WTC11 (cell line): ENCODE measurements around the gene NPSR1. TPM values are rescaled to one million over a fixed set of nuclear protein-coding genes. Genes with fewer than 3 reads are reported as not detected.

Experiments used
- ATAC-seq: fragments of 200-7000 bp; cut with Tn5 transposase; 2 replicates; pipeline ENCODE4 v1.10.0; 2021; ENCODE audit warnings: mild to moderate bottlenecking, moderate library complexity
- CTCF ChIA-PET: fragments of 300-600 bp; sonication (Branson Sonifier 250); formaldehyde crosslinking; loops from one replicate; lab custom pipeline; 2021; ENCODE audit warnings: antibody characterized with exemption; lab: Charles Lee
- POLR2A ChIA-PET: fragments of 350-600 bp; sonication (Branson Sonifier 250); formaldehyde crosslinking; loops from one replicate; lab custom pipeline; 2021; ENCODE audit warnings: antibody characterized with exemption; lab: Charles Lee
- DNase-seq: peaks from one replicate; pipeline ENCODE4 v3.0.0; 2021; ENCODE audit warnings: low spot score
- H3K27ac Mint-ChIP-seq: 2 replicates; pipeline ENCODE4 v1.8.0; 2021; ENCODE audit warnings: mixed read lengths
- H3K27me3 Mint-ChIP-seq: 2 replicates; pipeline ENCODE4 v1.8.0; 2021; ENCODE audit warnings: low read depth, mild to moderate bottlenecking, moderate library complexity, mixed read lengths
- H3K36me3 Mint-ChIP-seq: 2 replicates; pipeline ENCODE4 v1.8.0; 2021; ENCODE audit warnings: mixed read lengths
- H3K4me1 Mint-ChIP-seq: 2 replicates; pipeline ENCODE4 v1.8.0; 2022; ENCODE audit warnings: mixed read lengths
- H3K4me3 Mint-ChIP-seq: 2 replicates; pipeline ENCODE4 v1.8.0; 2021; ENCODE audit warnings: mild to moderate bottlenecking, moderate library complexity, mixed read lengths
- H3K9me3 Mint-ChIP-seq: 2 replicates; pipeline ENCODE4 v1.8.0; 2021; ENCODE audit warnings: mixed read lengths
- CREM ChIP-seq: sonication (generic); formaldehyde crosslinking; IDR thresholded peaks from 2 replicates; pipeline ENCODE4 v1.8.1; 2022; ENCODE audit warnings: mild to moderate bottlenecking, missing genetic modification reagents, moderate library complexity
- JUN ChIP-seq: sonication (generic); formaldehyde crosslinking; IDR thresholded peaks from 2 replicates; pipeline ENCODE4 v1.8.0; 2023; ENCODE audit warnings: mild to moderate bottlenecking, missing genetic modification reagents
- KAT7 ChIP-seq: sonication (generic); formaldehyde crosslinking; IDR thresholded peaks from 2 replicates; pipeline ENCODE4 v1.8.1; 2023; ENCODE audit warnings: missing genetic modification reagents, mild to moderate bottlenecking, borderline replicate concordance
- PRRX2 ChIP-seq: fragments of 250-450 bp; sonication (Bioruptor Pico); IDR thresholded peaks from 2 replicates; pipeline ENCODE4 v1.8.0; 2021; ENCODE audit warnings: mild to moderate bottlenecking
- TCF7 ChIP-seq: sonication (generic); formaldehyde crosslinking; IDR thresholded peaks from 2 replicates; pipeline ENCODE4 v1.8.0; 2022; ENCODE audit warnings: mild to moderate bottlenecking, low read depth, missing genetic modification reagents, moderate library complexity
- ZNF317 ChIP-seq: sonication (generic); formaldehyde crosslinking; IDR thresholded peaks from 2 replicates; pipeline ENCODE4 v1.8.1; 2023; ENCODE audit warnings: low read depth, mild to moderate bottlenecking, moderate library complexity, missing genetic modification reagents, borderline replicate concordance
- ZNF423 ChIP-seq: fragments of 250-450 bp; sonication (Bioruptor Pico); IDR thresholded peaks from 2 replicates; pipeline ENCODE4 v2.1.2; 2022; ENCODE audit warnings: mild to moderate bottlenecking, moderate library complexity
- ZNF671 ChIP-seq: fragments of 250-450 bp; sonication (Bioruptor Pico); IDR thresholded peaks from 2 replicates; pipeline ENCODE4 v1.8.0; 2021; ENCODE audit warnings: mild to moderate bottlenecking
- total RNA-seq: library from RNA; stranded (reverse); gene quantifications from 3 replicates; pipeline ENCODE4 v1.2.3, GENCODE V29; 2021
- TF ChIP-seq, protein P1 (sequence below): sonication (generic); formaldehyde crosslinking; IDR thresholded peaks from 2 replicates; pipeline ENCODE4 v1.8.1; 2023; ENCODE audit warnings: mild to moderate bottlenecking, missing genetic modification reagents
- TF ChIP-seq, protein P2 (sequence below): sonication (generic); formaldehyde crosslinking; IDR thresholded peaks from 2 replicates; pipeline ENCODE4 v1.8.1; 2023; ENCODE audit warnings: mild to moderate bottlenecking, missing genetic modification reagents, borderline replicate concordance
- TF ChIP-seq, protein P3 (sequence below): sonication (generic); formaldehyde crosslinking; IDR thresholded peaks from 2 replicates; pipeline ENCODE4 v1.8.1; 2023; ENCODE audit warnings: mild to moderate bottlenecking, missing genetic modification reagents, moderate library complexity
- TF ChIP-seq, protein P4 (sequence below): sonication (generic); formaldehyde crosslinking; IDR thresholded peaks from 2 replicates; pipeline ENCODE4 v1.8.0; 2022; ENCODE audit warnings: mild to moderate bottlenecking, missing genetic modification reagents
- TF ChIP-seq, protein P5 (sequence below): sonication (generic); formaldehyde crosslinking; IDR thresholded peaks from 2 replicates; pipeline ENCODE4 v1.8.1; 2022; ENCODE audit warnings: low read depth, missing genetic modification reagents, borderline replicate concordance
- TF ChIP-seq, protein P6 (sequence below): fragments of 250-450 bp; sonication (Bioruptor Pico); IDR thresholded peaks from 2 replicates; pipeline ENCODE4 v2.1.2; 2022; ENCODE audit warnings: mild to moderate bottlenecking, moderate library complexity
- TF ChIP-seq, protein P7 (sequence below): sonication (generic); formaldehyde crosslinking; IDR thresholded peaks from 2 replicates; pipeline ENCODE4 v1.8.1; 2023; ENCODE audit warnings: mild to moderate bottlenecking, missing genetic modification reagents, moderate library complexity

The NPSR1 gene
- total RNA-seq, 1 experiment from 2014 or later = not detected

DNA sequence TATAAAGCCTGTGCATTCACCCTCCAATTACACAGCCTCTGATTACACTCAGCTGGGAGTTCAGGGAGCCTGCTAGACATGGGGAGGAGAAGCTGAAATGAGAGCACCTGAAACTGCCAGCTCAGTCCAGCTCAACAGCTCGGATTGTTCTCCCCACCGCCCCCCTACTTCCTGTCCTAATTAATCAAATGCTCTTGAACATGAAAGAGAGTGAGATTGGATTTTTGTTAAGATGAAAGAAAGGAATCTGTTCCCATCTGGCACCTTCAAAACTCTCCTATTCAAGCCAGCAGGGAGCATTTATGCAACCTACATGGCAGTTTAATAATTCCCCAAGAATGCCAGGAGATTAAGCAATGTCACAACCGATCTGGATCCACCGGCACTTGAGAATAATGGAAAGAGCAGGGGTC is 98.0 kb downstream of the NPSR1 start:
- ChIA-PET POLR2A (no interaction called here), CTCF (interaction anchor here (1.0 to 1.7 kb wide), 2 partner anchors 171 to 435 kb away, joined by 3 to 4 read pairs; no protein-coding TSS in a partner anchor)
- H3K4me3 Mint-ChIP-seq = no peak overlapping the region
- DNase-seq (no peak), ATAC-seq (peak; percentile 26; the same call in 1 of the 2 replicates)
- peaks cover 13% of the 10 kb centered on the region for H3K4me1 Mint-ChIP-seq
- no peaks in the 10 kb centered on the region for H3K27me3 Mint-ChIP-seq
- no peaks in the 10 kb centered on the region for H3K36me3 Mint-ChIP-seq
- peaks cover 7% of the 10 kb centered on the region for H3K9me3 Mint-ChIP-seq
- no peak overlapping the region for H3K27ac Mint-ChIP-seq
- TF ChIP-seq, protein P1, sequence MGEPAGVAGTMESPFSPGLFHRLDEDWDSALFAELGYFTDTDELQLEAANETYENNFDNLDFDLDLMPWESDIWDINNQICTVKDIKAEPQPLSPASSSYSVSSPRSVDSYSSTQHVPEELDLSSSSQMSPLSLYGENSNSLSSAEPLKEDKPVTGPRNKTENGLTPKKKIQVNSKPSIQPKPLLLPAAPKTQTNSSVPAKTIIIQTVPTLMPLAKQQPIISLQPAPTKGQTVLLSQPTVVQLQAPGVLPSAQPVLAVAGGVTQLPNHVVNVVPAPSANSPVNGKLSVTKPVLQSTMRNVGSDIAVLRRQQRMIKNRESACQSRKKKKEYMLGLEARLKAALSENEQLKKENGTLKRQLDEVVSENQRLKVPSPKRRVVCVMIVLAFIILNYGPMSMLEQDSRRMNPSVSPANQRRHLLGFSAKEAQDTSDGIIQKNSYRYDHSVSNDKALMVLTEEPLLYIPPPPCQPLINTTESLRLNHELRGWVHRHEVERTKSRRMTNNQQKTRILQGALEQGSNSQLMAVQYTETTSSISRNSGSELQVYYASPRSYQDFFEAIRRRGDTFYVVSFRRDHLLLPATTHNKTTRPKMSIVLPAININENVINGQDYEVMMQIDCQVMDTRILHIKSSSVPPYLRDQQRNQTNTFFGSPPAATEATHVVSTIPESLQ (CRISPR knock-in tag) = no peak
- no peak for TF ChIP-seq ZNF423
- TF ChIP-seq, protein P2, sequence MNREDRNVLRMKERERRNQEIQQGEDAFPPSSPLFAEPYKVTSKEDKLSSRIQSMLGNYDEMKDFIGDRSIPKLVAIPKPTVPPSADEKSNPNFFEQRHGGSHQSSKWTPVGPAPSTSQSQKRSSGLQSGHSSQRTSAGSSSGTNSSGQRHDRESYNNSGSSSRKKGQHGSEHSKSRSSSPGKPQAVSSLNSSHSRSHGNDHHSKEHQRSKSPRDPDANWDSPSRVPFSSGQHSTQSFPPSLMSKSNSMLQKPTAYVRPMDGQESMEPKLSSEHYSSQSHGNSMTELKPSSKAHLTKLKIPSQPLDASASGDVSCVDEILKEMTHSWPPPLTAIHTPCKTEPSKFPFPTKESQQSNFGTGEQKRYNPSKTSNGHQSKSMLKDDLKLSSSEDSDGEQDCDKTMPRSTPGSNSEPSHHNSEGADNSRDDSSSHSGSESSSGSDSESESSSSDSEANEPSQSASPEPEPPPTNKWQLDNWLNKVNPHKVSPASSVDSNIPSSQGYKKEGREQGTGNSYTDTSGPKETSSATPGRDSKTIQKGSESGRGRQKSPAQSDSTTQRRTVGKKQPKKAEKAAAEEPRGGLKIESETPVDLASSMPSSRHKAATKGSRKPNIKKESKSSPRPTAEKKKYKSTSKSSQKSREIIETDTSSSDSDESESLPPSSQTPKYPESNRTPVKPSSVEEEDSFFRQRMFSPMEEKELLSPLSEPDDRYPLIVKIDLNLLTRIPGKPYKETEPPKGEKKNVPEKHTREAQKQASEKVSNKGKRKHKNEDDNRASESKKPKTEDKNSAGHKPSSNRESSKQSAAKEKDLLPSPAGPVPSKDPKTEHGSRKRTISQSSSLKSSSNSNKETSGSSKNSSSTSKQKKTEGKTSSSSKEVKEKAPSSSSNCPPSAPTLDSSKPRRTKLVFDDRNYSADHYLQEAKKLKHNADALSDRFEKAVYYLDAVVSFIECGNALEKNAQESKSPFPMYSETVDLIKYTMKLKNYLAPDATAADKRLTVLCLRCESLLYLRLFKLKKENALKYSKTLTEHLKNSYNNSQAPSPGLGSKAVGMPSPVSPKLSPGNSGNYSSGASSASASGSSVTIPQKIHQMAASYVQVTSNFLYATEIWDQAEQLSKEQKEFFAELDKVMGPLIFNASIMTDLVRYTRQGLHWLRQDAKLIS (CRISPR knock-in tag) = no peak
- TF ChIP-seq ZNF671 (CRISPR knock-in tag) = no peak
- TF ChIP-seq, protein P3, sequence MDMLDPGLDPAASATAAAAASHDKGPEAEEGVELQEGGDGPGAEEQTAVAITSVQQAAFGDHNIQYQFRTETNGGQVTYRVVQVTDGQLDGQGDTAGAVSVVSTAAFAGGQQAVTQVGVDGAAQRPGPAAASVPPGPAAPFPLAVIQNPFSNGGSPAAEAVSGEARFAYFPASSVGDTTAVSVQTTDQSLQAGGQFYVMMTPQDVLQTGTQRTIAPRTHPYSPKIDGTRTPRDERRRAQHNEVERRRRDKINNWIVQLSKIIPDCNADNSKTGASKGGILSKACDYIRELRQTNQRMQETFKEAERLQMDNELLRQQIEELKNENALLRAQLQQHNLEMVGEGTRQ (CRISPR knock-in tag) = no peak
- no peak for TF ChIP-seq TCF7 (CRISPR knock-in tag)
- TF ChIP-seq, protein P4, sequence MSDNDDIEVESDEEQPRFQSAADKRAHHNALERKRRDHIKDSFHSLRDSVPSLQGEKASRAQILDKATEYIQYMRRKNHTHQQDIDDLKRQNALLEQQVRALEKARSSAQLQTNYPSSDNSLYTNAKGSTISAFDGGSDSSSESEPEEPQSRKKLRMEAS (CRISPR knock-in tag) = no peak
- no peak for TF ChIP-seq PRRX2 (CRISPR knock-in tag)
- no peak for TF ChIP-seq KAT7
- no peak for TF ChIP-seq CREM (CRISPR knock-in tag)
- TF ChIP-seq JUN = no peak
- TF ChIP-seq ZNF317 (CRISPR knock-in tag) = no peak
- TF ChIP-seq, protein P5, sequence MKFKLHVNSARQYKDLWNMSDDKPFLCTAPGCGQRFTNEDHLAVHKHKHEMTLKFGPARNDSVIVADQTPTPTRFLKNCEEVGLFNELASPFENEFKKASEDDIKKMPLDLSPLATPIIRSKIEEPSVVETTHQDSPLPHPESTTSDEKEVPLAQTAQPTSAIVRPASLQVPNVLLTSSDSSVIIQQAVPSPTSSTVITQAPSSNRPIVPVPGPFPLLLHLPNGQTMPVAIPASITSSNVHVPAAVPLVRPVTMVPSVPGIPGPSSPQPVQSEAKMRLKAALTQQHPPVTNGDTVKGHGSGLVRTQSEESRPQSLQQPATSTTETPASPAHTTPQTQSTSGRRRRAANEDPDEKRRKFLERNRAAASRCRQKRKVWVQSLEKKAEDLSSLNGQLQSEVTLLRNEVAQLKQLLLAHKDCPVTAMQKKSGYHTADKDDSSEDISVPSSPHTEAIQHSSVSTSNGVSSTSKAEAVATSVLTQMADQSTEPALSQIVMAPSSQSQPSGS (CRISPR knock-in tag) = no peak
- TF ChIP-seq, protein P6, sequence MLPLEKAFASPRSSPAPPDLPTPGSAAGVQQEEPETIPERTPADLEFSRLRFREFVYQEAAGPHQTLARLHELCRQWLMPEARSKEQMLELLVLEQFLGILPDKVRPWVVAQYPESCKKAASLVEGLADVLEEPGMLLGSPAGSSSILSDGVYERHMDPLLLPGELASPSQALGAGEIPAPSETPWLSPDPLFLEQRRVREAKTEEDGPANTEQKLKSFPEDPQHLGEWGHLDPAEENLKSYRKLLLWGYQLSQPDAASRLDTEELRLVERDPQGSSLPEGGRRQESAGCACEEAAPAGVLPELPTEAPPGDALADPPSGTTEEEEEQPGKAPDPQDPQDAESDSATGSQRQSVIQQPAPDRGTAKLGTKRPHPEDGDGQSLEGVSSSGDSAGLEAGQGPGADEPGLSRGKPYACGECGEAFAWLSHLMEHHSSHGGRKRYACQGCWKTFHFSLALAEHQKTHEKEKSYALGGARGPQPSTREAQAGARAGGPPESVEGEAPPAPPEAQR = no peak
- TF ChIP-seq, protein P7, sequence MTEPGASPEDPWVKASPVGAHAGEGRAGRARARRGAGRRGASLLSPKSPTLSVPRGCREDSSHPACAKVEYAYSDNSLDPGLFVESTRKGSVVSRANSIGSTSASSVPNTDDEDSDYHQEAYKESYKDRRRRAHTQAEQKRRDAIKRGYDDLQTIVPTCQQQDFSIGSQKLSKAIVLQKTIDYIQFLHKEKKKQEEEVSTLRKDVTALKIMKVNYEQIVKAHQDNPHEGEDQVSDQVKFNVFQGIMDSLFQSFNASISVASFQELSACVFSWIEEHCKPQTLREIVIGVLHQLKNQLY (CRISPR knock-in tag) = no peak
